ENCODE data around the gene POLE3. TPM values are rescaled to one million over a fixed set of nuclear protein-coding genes. Genes with fewer than 3 reads are reported as not detected.

Gene POLE3
- total and polyA plus RNA-seq, 2 donors (not counting 3 experiments of a cell fraction or from before 2014, with no cell fraction given), result 53.8 to 68.6 TPM

GRCh38 chr9:113375057-113376023 is 35.1 kb downstream of the POLE3 start:
- H3K4me1 ChIP-seq (ENCODE audit: control insufficient read depth, extremely low read depth, insufficient read depth, low read length), result no peaks in the 10 kb centered on the region
- FAIRE-seq, result no peak
- no peaks in the 10 kb centered on the region for H4K20me1 ChIP-seq (replicated peaks; ENCODE audit: control insufficient read depth, extremely low read depth, insufficient read depth, low read length)
- no peak for DNase-seq (ENCODE audit: low read depth, low spot score)
- H3K9ac ChIP-seq (replicated peaks; ENCODE audit: extremely low read depth, insufficient read depth, low read length), result no peak overlapping the region
- H3K36me3 ChIP-seq (ENCODE audit: control insufficient read depth in 2 of 2, extremely low read depth in 1 of 2, insufficient read depth in 2 of 2, low read length in 2 of 2), result peaks cover 0 to 7% of the 10 kb centered on the region in 2 experiments
- CTCF ChIA-PET, result interaction anchor here (0.9 kb wide), 1 partner anchor 35 kb away, joined by 3 read pairs; the partner anchor contains the start of genes C9orf43 and POLE3
- H3K9me1 ChIP-seq (replicated peaks; ENCODE audit: control insufficient read depth, extremely low read depth, insufficient read depth, low read length), result no peaks in the 10 kb centered on the region
- H3K4me2 ChIP-seq (ENCODE audit: insufficient read depth, low read length), result no peak overlapping the region
- no peak overlapping the region for H3K27ac ChIP-seq (ENCODE audit: insufficient read depth, low read depth, low read length)
- no peaks in the 10 kb centered on the region for H3K27me3 ChIP-seq (ENCODE audit: control insufficient read depth in 2 of 2, insufficient read depth in 2 of 2, low read length in 2 of 2)
- intact Hi-C loops (cut with micrococcal nuclease), result no loop called here
- H3K79me2 ChIP-seq (ENCODE audit: control insufficient read depth, insufficient read depth, low read length), result no peaks in the 10 kb centered on the region
- TSS peak; percentile 19 for BruUV-seq (replicated peaks)
- no peak overlapping the region for H2AFZ ChIP-seq (ENCODE audit: low read depth, low read length)
- TF ChIP-seq EZH2 (IDR thresholded peaks at IDR 0.05; ENCODE audit: borderline replicate concordance, low read depth, low read length, severe bottlenecking) (no peak), POLR2A (IDR thresholded peaks at IDR 0.05; ENCODE audit: low read depth, low read length) (no peak), MAX (IDR thresholded peaks at IDR 0.05; ENCODE audit: insufficient read depth, insufficient read length) (no peak), MYC (IDR thresholded peaks at IDR 0.05; ENCODE audit: low read depth, low read length) (no peak)
- dilution Hi-C loops (cut with MboI; ENCODE audit: extremely low pct_ligation_motif_present, low sequenced_read_pairs), result no loop called here
- POLR2A ChIA-PET, result no interaction called here
- H3K9me3 ChIP-seq (replicated peaks; ENCODE audit: control insufficient read depth, insufficient read depth, low read length), result no peaks in the 10 kb centered on the region
- H3K4me3 ChIP-seq (replicated peaks in 1 of 3; ENCODE audit: insufficient read depth in 1 of 3, low read depth in 1 of 3, low read length in 3 of 3), result no peak overlapping the region

DNA sequence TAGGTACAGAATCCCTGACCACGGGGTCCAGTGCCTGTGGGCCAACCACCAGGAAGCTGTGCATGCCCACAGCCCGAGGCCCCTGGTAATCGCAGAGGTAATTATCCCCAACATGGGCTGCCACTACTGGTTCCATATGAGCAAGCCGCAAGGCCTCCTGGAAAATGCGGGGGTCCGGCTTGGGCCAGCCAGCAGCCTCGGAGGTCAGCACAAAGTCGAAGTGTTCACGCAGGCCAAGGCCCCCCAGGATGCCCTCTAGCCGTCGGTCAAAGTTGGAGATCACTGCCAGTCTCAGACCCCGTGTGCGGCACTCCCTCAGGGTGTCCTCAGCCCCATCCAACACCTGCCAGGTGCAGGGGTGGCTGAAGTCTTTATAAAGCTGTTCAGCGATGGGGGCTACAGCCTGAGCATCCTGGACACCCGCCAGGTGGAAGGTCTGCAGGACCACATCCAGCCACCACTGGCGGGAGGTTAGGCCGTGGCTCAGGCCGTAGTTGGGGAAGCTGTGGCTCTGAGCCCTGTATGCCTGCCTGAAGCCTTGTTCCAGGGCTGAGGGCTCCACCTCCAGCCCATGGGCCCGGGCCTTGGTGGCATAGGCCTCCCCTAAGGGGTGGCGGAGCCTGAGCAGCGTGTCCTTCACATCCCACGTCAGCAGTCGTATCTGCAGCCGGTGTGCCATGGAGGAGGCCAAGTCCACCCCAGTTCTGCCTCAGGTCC is 36.6 kb downstream of the POLE3 start:
- no TSS peak for BruUV-seq (replicated peaks)
- H3K36me3 ChIP-seq (ENCODE audit: control insufficient read depth in 2 of 2, extremely low read depth in 1 of 2, insufficient read depth in 2 of 2, low read length in 2 of 2), result peaks cover 0 to 7% of the 10 kb centered on the region in 2 experiments
- H3K9ac ChIP-seq (replicated peaks; ENCODE audit: extremely low read depth, insufficient read depth, low read length), result no peak overlapping the region
- no peaks in the 10 kb centered on the region for H3K27me3 ChIP-seq (ENCODE audit: control insufficient read depth in 2 of 2, insufficient read depth in 2 of 2, low read length in 2 of 2)
- POLR2A ChIA-PET, result no interaction called here
- H3K9me1 ChIP-seq (replicated peaks; ENCODE audit: control insufficient read depth, extremely low read depth, insufficient read depth, low read length), result no peaks in the 10 kb centered on the region
- FAIRE-seq (no peak), DNase-seq (ENCODE audit: low read depth, low spot score) (no peak)
- no peak overlapping the region for H2AFZ ChIP-seq (ENCODE audit: low read depth, low read length)
- dilution Hi-C loops (cut with MboI; ENCODE audit: extremely low pct_ligation_motif_present, low sequenced_read_pairs), result no loop called here
- H3K27ac ChIP-seq (ENCODE audit: insufficient read depth, low read depth, low read length), result no peak overlapping the region
- TF ChIP-seq POLR2A (IDR thresholded peaks at IDR 0.05; ENCODE audit: low read depth, low read length) (no peak), MAX (IDR thresholded peaks at IDR 0.05; ENCODE audit: insufficient read depth, insufficient read length) (no peak), CTCF (IDR thresholded peaks at IDR 0.05; ENCODE audit: extremely low read depth in 1 of 2, insufficient read depth in 1 of 2, low read depth in 1 of 2, low read length in 2 of 2) (no peak), MYC (IDR thresholded peaks at IDR 0.05; ENCODE audit: low read depth, low read length) (no peak), FOS (IDR thresholded peaks at IDR 0.05; ENCODE audit: borderline replicate concordance, insufficient read depth, low read length) (no peak), JUN (IDR thresholded peaks at IDR 0.05; ENCODE audit: borderline replicate concordance, insufficient read depth, insufficient read length, low read depth) (no peak), GATA2 (IDR thresholded peaks at IDR 0.05; ENCODE audit: insufficient read depth, insufficient read length, low read depth, low read length) (no peak), EZH2 (IDR thresholded peaks at IDR 0.05; ENCODE audit: borderline replicate concordance, low read depth, low read length, severe bottlenecking) (no peak)
- intact Hi-C loops (cut with micrococcal nuclease), result no loop called here
- no peaks in the 10 kb centered on the region for H3K4me1 ChIP-seq (ENCODE audit: control insufficient read depth, extremely low read depth, insufficient read depth, low read length)
- H4K20me1 ChIP-seq (replicated peaks; ENCODE audit: control insufficient read depth, extremely low read depth, insufficient read depth, low read length), result no peaks in the 10 kb centered on the region
- H3K79me2 ChIP-seq (ENCODE audit: control insufficient read depth, insufficient read depth, low read length), result no peaks in the 10 kb centered on the region
- no peaks in the 10 kb centered on the region for H3K9me3 ChIP-seq (replicated peaks; ENCODE audit: control insufficient read depth, insufficient read depth, low read length)
- H3K4me2 ChIP-seq (ENCODE audit: insufficient read depth, low read length), result no peak overlapping the region
- CTCF ChIA-PET, result interaction anchor here (0.5 kb wide), 1 partner anchor 994 kb away, joined by 3 read pairs; no protein-coding TSS in a partner anchor
- H3K4me3 ChIP-seq (replicated peaks in 1 of 3; ENCODE audit: insufficient read depth in 1 of 3, low read depth in 1 of 3, low read length in 3 of 3), result no peak overlapping the region
